ENCODE measurements around the gene SHCBP1L. TPM values are rescaled to one million over a fixed set of nuclear protein-coding genes. Genes with fewer than 3 reads are reported as not detected.

The SHCBP1L gene
- total RNA-seq, 2 donors from 2014 or later: not detected

DNA sequence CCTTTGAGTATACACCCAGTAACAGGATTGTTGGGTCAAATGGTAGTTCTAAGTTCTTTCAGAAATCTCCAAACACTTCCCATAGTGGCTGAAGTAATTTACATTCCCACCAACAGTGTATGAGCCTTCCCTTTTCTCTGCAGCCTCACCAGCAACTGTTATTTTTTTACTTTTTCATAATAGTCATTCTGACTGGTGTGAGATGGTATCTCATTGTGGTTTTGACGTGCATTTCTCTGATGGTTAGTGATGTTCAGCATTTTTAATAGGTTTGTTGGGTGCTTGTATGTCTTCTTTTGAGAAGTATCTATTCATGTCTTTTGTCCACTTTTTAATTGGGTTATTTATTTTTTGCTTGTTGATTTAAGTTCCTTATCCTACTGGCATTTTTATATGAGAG is 43.9 kb upstream of the SHCBP1L start:
- ATAC-seq (no peak), DNase-seq (no peak)
- Histone ChIP-seq H3K36me3 (replicated peaks in 1 of 2; ENCODE audit: insufficient read depth in 1 of 2, low read depth in 2 of 2) (no peaks in the 10 kb centered on the region), H3K4me3 (no peak overlapping the region), H3K27ac (no peak overlapping the region), H3K27me3 (no peaks in the 10 kb centered on the region), H3K4me1 (peaks cover 3% of the 10 kb centered on the region), H3K9me3 (no peaks in the 10 kb centered on the region)
- TF ChIP-seq, protein P1, sequence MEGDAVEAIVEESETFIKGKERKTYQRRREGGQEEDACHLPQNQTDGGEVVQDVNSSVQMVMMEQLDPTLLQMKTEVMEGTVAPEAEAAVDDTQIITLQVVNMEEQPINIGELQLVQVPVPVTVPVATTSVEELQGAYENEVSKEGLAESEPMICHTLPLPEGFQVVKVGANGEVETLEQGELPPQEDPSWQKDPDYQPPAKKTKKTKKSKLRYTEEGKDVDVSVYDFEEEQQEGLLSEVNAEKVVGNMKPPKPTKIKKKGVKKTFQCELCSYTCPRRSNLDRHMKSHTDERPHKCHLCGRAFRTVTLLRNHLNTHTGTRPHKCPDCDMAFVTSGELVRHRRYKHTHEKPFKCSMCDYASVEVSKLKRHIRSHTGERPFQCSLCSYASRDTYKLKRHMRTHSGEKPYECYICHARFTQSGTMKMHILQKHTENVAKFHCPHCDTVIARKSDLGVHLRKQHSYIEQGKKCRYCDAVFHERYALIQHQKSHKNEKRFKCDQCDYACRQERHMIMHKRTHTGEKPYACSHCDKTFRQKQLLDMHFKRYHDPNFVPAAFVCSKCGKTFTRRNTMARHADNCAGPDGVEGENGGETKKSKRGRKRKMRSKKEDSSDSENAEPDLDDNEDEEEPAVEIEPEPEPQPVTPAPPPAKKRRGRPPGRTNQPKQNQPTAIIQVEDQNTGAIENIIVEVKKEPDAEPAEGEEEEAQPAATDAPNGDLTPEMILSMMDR (IDR thresholded peaks at IDR 0.05): no peak
- TF ChIP-seq POLR2A (IDR thresholded peaks at IDR 0.05): no peak
- WGBS, 2 donors: 70 to 84% methylated on average over 1 of the region's 1 CpG
- intact Hi-C loops (cut with DNase I): no loop called here

- DNase-seq (no peak), ATAC-seq (no peak)
- WGBS, 2 donors: 57 to 60% methylated on average over 4 of the region's 4 CpGs
- no peak overlapping the region for H3K4me3 ChIP-seq
- H3K27me3 ChIP-seq: no peaks in the 10 kb centered on the region
- TF ChIP-seq POLR2A (IDR thresholded peaks at IDR 0.05): no peak
- TF ChIP-seq, protein P1 (IDR thresholded peaks at IDR 0.05): no peak
- H3K36me3 ChIP-seq (replicated peaks in 1 of 2; ENCODE audit: insufficient read depth in 1 of 2, low read depth in 2 of 2): no peaks in the 10 kb centered on the region
- intact Hi-C loops (cut with DNase I): no loop called here
- no peaks in the 10 kb centered on the region for H3K4me1 ChIP-seq
- no peaks in the 10 kb centered on the region for H3K9me3 ChIP-seq
- H3K27ac ChIP-seq: no peak overlapping the region
These were observed 42.9 kb upstream of the SHCBP1L start for GRCh38 chr1:182995894-182996293.

DNA sequence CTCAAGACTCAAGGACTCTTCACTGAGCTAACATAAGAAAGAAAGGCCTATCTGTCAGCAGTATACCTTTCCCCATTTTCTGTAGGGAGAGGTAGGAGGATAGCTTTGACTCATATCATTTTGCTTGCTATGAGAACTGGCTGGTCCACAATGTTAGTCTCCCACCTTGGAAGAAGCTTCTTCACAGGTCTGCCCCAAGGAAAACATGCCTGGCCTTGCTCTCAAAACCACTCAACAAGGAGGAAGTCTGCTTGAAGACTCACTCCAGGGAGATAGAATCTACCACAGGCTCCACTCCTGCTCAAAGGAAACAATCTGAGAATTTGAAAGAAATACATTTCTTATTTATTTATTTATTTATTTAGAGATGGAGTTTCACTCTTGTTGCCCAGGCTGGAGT is 40.8 kb upstream of the SHCBP1L start:
- no peak for TF ChIP-seq POLR2A (IDR thresholded peaks at IDR 0.05)
- TF ChIP-seq, protein P1 (IDR thresholded peaks at IDR 0.05): no peak
- no peak overlapping the region for H3K27ac ChIP-seq
- no peak overlapping the region for H3K4me3 ChIP-seq
- intact Hi-C loops (cut with DNase I): no loop called here
- DNase-seq: no peak
- no peaks in the 10 kb centered on the region for H3K4me1 ChIP-seq
- H3K9me3 ChIP-seq: no peaks in the 10 kb centered on the region
- ATAC-seq: no peak
- H3K36me3 ChIP-seq (replicated peaks in 1 of 2; ENCODE audit: insufficient read depth in 1 of 2, low read depth in 2 of 2): no peaks in the 10 kb centered on the region
- no peaks in the 10 kb centered on the region for H3K27me3 ChIP-seq

- 68 to 80% methylated on average over 7 of the region's 7 CpGs for WGBS, 2 donors
These were observed 37.6 kb upstream of the SHCBP1L start for GRCh38 chr1:182990413-182991144.

More at GRCh38 chr1:182990413-182991144, 37.6 kb upstream of the SHCBP1L start:
- Histone ChIP-seq H3K36me3 (replicated peaks in 1 of 2; ENCODE audit: insufficient read depth in 1 of 2, low read depth in 2 of 2) (no peaks in the 10 kb centered on the region), H3K9me3 (no peaks in the 10 kb centered on the region), H3K4me1 (no peaks in the 10 kb centered on the region), H3K27me3 (no peaks in the 10 kb centered on the region), H3K27ac (no peak overlapping the region), H3K4me3 (no peak overlapping the region)
- no peak for DNase-seq
- intact Hi-C loops (cut with DNase I): no loop called here
- no peak for TF ChIP-seq POLR2A (IDR thresholded peaks at IDR 0.05)
- TF ChIP-seq, protein P1 (IDR thresholded peaks at IDR 0.05): no peak
- no peak for ATAC-seq
